NT2/D1 (cell line): Measurements from ENCODE around the gene SCAPER.
"Not testable (repeated sequence)": the region's sequence is repeated elsewhere in the genome, so short reads cannot be mapped to it uniquely, and the experiment has no call there.

ENCODE experiments used
- DNase-seq: peaks from one replicate; pipeline ENCODE4 v3.0.0-alpha.2; 2011; ENCODE audit warnings: low read depth, low spot score
- H3K27me3 ChIP-seq: 2 replicates; pipeline ENCODE4 v1.6.0; 2011; ENCODE audit warnings: mild to moderate bottlenecking; ENCODE audit not compliant: insufficient read length, insufficient read depth
- H3K36me3 ChIP-seq: 2 replicates; pipeline ENCODE4 v1.6.1; 2011; ENCODE audit warnings: mild to moderate bottlenecking, low read length, mixed read lengths; ENCODE audit not compliant: insufficient read depth, insufficient read length
- H3K4me1 ChIP-seq: 2 replicates; pipeline ENCODE4 v1.5.1; 2011; ENCODE audit not compliant: insufficient read depth, insufficient read length
- H3K4me3 ChIP-seq: 2 replicates; pipeline ENCODE4 v1.5.1; 2011; ENCODE audit warnings: low read depth; ENCODE audit not compliant: insufficient read length
- H3K9ac ChIP-seq: 2 replicates; pipeline ENCODE4 v1.6.0; 2011; ENCODE audit warnings: low read depth; ENCODE audit not compliant: insufficient read length
- H3K9me3 ChIP-seq: 2 replicates; pipeline ENCODE4 v1.5.1; 2011; ENCODE audit warnings: mild to moderate bottlenecking, low read length; ENCODE audit not compliant: insufficient read depth
- SUZ12 ChIP-seq: IDR thresholded peaks from 2 replicates; pipeline ENCODE4 v1.6.1; 2011; ENCODE audit not compliant: insufficient read length, insufficient read depth; ENCODE audit errors: extremely low read depth
- YY1 ChIP-seq: IDR thresholded peaks from 2 replicates; pipeline ENCODE4 v1.6.1; 2011; ENCODE audit not compliant: insufficient read length, insufficient read depth
- ZNF274 ChIP-seq: IDR thresholded peaks from 2 replicates; pipeline ENCODE4 v1.6.1; 2011; ENCODE audit warnings: mild to moderate bottlenecking, low read depth, low read length

The SCAPER gene

GRCh38 chr15:76303909-76304308, 601.2 kb downstream of the SCAPER start:
- Histone ChIP-seq H3K27me3 (no peaks in the 10 kb centered on the region), H3K4me1 (no peaks in the 10 kb centered on the region), H3K9ac (no peak overlapping the region), H3K9me3 (no peaks in the 10 kb centered on the region), H3K4me3 (no peak overlapping the region), H3K36me3 (no peaks in the 10 kb centered on the region)
- TF ChIP-seq YY1: no peak
- TF ChIP-seq ZNF274: no peak
- TF ChIP-seq SUZ12: no peak
- no peak for DNase-seq

GRCh38 chr15:76299786-76300185, 605.4 kb downstream of the SCAPER start:
- Histone ChIP-seq H3K4me3 (no peak overlapping the region), H3K9ac (no peak overlapping the region), H3K9me3 (no peaks in the 10 kb centered on the region), H3K4me1 (no peaks in the 10 kb centered on the region), H3K27me3 (no peaks in the 10 kb centered on the region), H3K36me3 (no peaks in the 10 kb centered on the region)
- DNase-seq: no peak
- TF ChIP-seq SUZ12: no peak
- no peak for TF ChIP-seq ZNF274
- no peak for TF ChIP-seq YY1

- TF ChIP-seq SUZ12 (no peak), YY1 (no peak), ZNF274 (no peak)
- Histone ChIP-seq H3K4me3 (no peak overlapping the region), H3K36me3 (no peaks in the 10 kb centered on the region), H3K9ac (no peak overlapping the region), H3K27me3 (no peaks in the 10 kb centered on the region), H3K9me3 (no peaks in the 10 kb centered on the region), H3K4me1 (no peaks in the 10 kb centered on the region)
- no peak for DNase-seq
These were observed 606.2 kb downstream of the SCAPER start for GRCh38 chr15:76298986-76299385.

GRCh38 chr15:76297951-76298350, 607.2 kb downstream of the SCAPER start:
- H3K4me3 ChIP-seq, H3K36me3 ChIP-seq, DNase-seq, H3K9me3 ChIP-seq, H3K4me1 ChIP-seq, H3K9ac ChIP-seq, H3K27me3 ChIP-seq: not testable (repeated sequence)
